Keratinocyte (primary cell): ENCODE measurements around the gene JMJD1C.

Source experiments
- CTCF ChIP-seq, 3 experiments: IDR thresholded peaks in 1 of 3; conservative IDR thresholded peaks in 1 of 3; optimal IDR thresholded peaks in 1 of 3; 2 replicates in 2 of 3; 3 replicates in 1 of 3; pipeline versions ENCODE3 to v1.5.1; 2011; ENCODE audit warnings: low read length in 3 of 3, mild to moderate bottlenecking in 3 of 3, moderate library complexity in 2 of 3, control low read depth in 1 of 3, inconsistent platforms in 1 of 3; ENCODE audit not compliant: insufficient read depth in 2 of 3; ENCODE audit errors: extremely low read depth in 1 of 3
- EZH2 ChIP-seq: IDR thresholded peaks from one replicate; pipeline ENCODE4 v1.6.1; 2012; ENCODE audit warnings: inconsistent platforms, mild to moderate bottlenecking, low read length, moderate library complexity

- TF ChIP-seq CTCF (optimal IDR thresholded peaks at IDR 0.05 in 1 of 3, IDR thresholded peaks at IDR 0.05 in 1 of 3, conservative IDR thresholded peaks at IDR 0.05 in 1 of 3; ENCODE audit: extremely low read depth in 1 of 3, insufficient read depth in 2 of 3, low read length in 3 of 3) (no peak), EZH2 (no peak)
Observed at GRCh38 chr10:63262430-63263073, 203.2 kb downstream of the JMJD1C start.
